HG03066 (cell line): ENCODE data around the gene CCDC88C.
A peak's percentile ranks its signal among the peaks of the same experiment; 100 is the strongest.

Experiments
- ATAC-seq: cut with Tn5 transposase; IDR thresholded peaks from one replicate; pipeline ENCODE4 v1.9.1; 2021; ENCODE audit warnings: low read depth; ENCODE audit not compliant: unreplicated experiment

CCDC88C gene

GRCh38 chr14:91369628-91370445, 47.8 kb downstream of the CCDC88C start:
- no peak for ATAC-seq

GRCh38 chr14:91368776-91369416, 48.7 kb downstream of the CCDC88C start:
- ATAC-seq: no peak

GRCh38 chr14:91367173-91368171, 50.1 kb downstream of the CCDC88C start:
- peak; percentile 72 for ATAC-seq

DNA sequence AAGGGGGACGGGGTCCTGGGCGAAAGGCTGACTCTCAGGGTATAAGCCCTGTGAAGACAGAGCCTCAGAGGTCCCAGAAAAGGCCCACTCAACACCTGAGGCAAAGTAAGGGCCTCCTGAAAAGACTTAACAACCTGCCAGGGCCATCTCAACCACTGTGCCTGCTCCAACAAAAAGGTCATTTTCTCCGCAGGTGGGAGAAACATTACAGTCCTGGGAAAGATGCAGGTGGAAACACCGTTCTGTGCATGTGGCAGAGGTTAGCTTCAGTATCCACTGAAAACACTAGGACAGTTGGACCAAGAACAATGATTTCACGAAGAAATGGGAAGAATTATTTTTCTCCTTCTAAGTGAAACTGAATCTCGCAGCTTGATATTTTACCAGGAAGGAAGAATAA, 50.9 kb downstream of the CCDC88C start:
- no peak for ATAC-seq

GRCh38 chr14:91365552-91365951, 52.1 kb downstream of the CCDC88C start:
- no peak for ATAC-seq

DNA sequence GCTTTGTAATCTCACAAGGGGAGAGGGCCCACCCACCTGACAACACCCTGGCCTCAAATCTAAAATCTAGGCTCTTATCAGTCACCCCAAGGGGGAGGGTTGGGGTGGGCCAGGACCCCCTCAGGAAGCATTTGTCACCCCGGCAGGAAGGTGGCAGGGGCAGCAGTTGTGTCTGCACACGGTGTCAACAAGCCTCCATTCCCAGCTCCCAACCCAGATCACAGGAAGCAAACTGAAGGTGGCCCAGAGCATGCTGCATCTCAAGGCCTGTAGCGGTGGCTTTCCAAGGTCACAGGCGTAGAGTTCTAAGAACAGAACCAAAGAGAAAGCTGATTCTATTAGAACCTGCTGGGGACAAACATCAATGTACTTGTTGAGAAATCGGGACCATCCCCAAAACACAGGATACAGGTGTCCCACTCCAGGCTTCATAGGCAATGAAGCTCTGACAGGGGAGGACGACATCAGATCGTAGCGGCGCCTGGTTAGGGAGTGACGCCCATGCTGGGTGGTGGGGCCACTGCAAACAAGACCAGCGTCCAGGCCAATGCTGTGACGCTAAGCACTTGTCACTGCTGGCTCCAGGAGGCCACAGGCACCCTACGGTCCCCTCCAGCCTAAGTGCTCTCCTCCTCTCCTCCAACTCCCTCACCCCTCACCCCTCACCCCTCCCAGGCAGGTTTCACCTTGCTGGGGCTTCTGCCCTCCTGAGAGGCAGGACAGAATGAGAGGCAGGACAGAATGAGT, 52.9 kb downstream of the CCDC88C start:
- ATAC-seq: no peak

- ATAC-seq: peak; percentile 36
These were observed 53.7 kb downstream of the CCDC88C start for GRCh38 chr14:91363776-91364523.

DNA sequence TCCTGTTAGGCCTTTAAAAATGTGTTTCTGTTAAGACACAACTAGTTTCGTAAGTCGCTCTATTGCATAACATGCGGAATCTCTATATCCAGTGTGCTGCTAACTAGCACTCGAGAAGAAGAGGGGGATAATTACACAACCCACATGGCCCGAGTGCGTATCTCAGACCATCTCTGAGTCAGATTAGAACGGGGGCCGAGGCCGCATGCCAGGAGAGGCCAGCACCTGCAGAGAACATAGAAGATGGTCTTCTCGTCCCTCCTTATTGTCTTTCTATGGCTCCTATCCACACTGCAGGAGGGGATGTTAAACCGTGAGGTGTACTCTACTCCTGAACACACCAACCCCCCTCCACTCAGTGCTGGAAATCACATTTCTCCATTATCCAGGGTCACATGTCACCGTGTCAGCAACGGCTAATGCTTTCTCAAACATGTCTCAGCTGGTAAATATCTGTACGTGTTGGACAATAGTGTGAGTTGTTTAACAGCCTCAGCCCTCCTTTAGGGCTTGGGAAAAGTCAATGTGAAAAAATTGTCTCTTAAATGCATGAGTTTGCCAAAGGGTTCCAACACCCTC, 56.3 kb downstream of the CCDC88C start:
- ATAC-seq: no peak

- ATAC-seq: no peak
These were observed 57.0 kb downstream of the CCDC88C start for GRCh38 chr14:91360490-91361232.

DNA sequence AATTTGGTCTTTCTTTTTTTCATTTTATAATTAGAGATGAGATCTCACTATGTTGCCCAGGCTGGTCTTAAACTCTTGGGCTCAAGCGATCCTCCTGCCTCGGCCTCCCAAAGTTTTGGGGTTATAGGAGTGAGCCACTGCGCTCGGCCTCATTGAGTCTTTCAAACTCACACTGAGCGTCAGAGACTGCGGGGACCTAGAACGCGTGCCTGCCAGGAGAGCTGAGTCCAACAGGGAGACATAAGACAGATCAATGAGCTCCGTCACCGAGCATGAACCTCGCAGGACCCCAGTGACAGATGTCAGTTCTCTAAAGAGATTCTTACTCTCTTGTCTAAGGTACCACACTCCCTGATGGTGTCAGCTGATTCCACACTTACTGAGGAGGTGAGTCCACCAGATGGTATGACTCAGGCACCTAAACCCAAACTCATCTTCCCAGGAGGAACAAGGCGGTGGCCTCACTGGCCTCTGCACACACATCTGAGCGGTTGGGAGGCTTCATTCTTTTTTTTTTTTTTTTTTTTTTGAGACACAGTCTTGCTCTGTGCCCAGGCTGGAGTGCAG, 58.9 kb downstream of the CCDC88C start:
- no peak for ATAC-seq

DNA sequence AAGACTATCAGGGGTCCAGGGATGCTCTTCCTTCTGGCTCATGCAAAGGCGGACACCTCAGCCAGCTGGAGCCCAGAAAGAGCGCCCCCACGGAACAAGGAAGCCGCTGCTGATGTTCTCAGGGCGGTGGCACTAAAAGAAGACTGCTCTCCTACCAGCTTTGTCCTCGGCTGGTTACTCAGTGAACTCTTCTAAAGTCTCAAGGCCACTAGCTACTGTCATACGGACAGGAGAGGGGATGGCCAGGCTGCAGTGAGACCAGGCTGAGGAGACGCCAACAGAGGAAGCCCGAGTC, 59.6 kb downstream of the CCDC88C start:
- no peak for ATAC-seq

DNA sequence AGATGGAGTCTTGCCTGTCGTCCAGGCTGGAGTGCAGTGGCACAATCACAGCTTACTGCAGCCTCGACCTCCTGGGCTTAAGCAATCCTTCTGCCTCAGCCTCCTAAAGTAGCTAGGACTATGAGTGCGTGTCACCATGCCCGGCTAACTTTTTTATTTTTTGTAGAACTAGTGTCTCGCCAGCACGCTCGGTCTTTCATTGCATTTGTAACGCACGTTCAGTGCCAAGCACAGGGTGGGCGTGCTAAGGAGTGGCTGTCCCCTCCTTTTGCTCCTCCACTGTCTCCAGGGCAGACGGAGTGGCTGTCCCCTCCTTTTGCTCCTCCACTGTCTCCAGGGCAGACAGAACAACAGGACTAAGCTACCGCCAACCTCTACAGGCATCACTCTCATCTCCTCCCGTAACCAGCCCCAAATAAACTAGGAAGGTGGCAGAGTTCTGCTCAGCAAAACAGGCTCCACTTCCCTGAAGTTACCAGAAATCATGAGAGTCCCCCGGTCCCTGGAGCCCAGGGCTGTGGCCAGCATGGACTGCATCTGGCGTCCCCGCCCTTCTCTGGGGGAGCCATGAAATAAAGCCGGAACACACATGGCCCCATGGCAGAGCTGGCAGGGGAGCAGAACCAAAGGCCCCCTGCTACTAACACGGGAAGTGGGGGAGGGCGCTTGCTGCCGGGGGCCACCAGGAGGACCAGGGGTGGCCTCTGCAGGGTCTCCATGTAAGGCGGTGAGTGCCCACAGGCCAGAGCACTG, 60.2 kb downstream of the CCDC88C start:
- no peak for ATAC-seq

GRCh38 chr14:91356181-91356763, 61.3 kb downstream of the CCDC88C start:
- ATAC-seq: peak; percentile 35

DNA sequence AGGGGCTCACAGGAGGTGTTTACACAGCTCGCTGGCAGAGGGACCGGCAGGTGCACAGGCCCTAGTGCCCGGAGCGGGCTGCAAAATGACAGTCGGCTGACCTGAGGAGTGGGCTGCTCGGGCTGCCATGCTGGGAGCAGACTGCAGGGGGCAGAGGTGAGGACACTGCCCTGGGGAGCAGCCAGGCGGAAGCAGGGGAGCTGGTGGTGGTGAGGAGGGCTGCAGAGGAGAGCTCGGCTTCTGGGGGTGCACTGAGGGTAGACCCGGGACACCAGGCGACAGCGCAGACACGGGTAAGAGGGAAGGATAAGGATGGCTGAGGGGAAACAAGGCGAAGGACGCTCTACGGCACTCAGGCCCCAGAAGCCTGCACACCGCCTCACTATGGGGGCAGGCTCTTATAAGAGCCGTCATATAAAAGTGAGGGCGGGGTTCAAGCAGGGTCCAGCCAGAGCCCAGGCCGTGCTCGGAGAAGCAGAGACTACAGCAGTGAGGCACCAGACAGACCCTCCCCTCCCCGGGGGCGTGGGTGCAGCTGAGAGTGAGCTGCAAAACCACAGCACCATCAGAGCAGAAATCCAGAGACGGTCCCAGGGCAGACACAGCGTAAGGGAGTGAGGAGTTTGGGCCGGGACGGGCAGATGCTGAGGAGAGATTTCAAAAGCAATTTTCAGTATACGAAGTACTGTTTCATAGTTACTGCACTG, 62.5 kb downstream of the CCDC88C start:
- peak; percentile 30 for ATAC-seq

GRCh38 chr14:91354221-91354916, 63.3 kb downstream of the CCDC88C start:
- ATAC-seq: no peak
